OCI-LY7 (cell line): ENCODE measurements around the gene APBA3.

Experiments used
- CTCF ChIP-seq: fragments of 200-600 bp; sonication (generic); conservative IDR thresholded peaks from 2 replicates; pipeline ENCODE4 v1.5.1; 2014; ENCODE audit warnings: mild to moderate bottlenecking, antibody characterized with exemption, low read length, moderate library complexity, mixed read lengths
- EZH2phosphoT487 ChIP-seq: fragments of 200-600 bp; sonication (generic); IDR thresholded peaks from 2 replicates; pipeline ENCODE4 v1.6.1; 2018; ENCODE audit warnings: low read depth, borderline replicate concordance, mild to moderate bottlenecking, mixed run types, antibody characterized with exemption, low read length, moderate library complexity, mixed read lengths

GRCh38 chr19:3771000-3771905 is 9.8 kb upstream of the APBA3 start:
- TF ChIP-seq CTCF: no peak
- no peak for TF ChIP-seq EZH2phosphoT487
